Astrocyte of the cerebellum (primary cell): ENCODE data around the gene ZNF354C.

Experiments
- DNase-seq: peaks from one replicate; pipeline ENCODE4 v3.0.0-alpha.2; 2011; ENCODE audit warnings: low read depth
- H3K4me3 ChIP-seq: 2 replicates; pipeline ENCODE4 v1.5.1; 2011; ENCODE audit warnings: mild to moderate bottlenecking, low read depth, low read length, moderate library complexity
- CTCF ChIP-seq: IDR thresholded peaks from 2 replicates; pipeline ENCODE4 v1.5.1; 2012; ENCODE audit warnings: low read length, low read depth, moderate library complexity, mild to moderate bottlenecking; ENCODE audit errors: missing control alignments
- in situ Hi-C: cut with HindIII; loops from 2 replicates; pipeline ENCODE4 v1.10.0; 2017; ENCODE audit warnings: low sequenced_read_pairs

The ZNF354C gene

GRCh38 chr5:179060116-179061008 is at the start of gene ZNF354C:
Gene ZNF354C, plus strand, starts transcription at chr5:179060373. Its CDS starts 1,696 bp downstream, at chr5:179062069.
- peak within 1 kb of the TSS; percentile 73 for H3K4me3 ChIP-seq
- no peak for TF ChIP-seq CTCF
- in situ Hi-C loops = no loop called here
- DNase-seq = peak; percentile 67

- in situ Hi-C loops = no loop called here
- no peak for TF ChIP-seq CTCF
- peak; percentile 89 for DNase-seq
- H3K4me3 ChIP-seq = peak within 1 kb of the TSS; percentile 54
Measured at GRCh38 chr5:179023528-179024189, 36.5 kb upstream of the ZNF354C start, which contains the start of gene ZNF879. Gene ZNF879, plus strand, starts transcription at chr5:179023804. Its CDS starts 1,201 bp downstream, at chr5:179025005.

- in situ Hi-C loops = no loop called here
- no peak overlapping the region for H3K4me3 ChIP-seq
- TF ChIP-seq CTCF = no peak
- no peak for DNase-seq
Measured at GRCh38 chr5:179033004-179033580, 27.1 kb upstream of the ZNF354C start.

- in situ Hi-C loops = no loop called here
- TF ChIP-seq CTCF = no peak
- DNase-seq = no peak
- H3K4me3 ChIP-seq = no peak overlapping the region
Measured at GRCh38 chr5:179044765-179045164, 15.4 kb upstream of the ZNF354C start.

- no peak for TF ChIP-seq CTCF
- in situ Hi-C loops = no loop called here
- H3K4me3 ChIP-seq = no peak overlapping the region
- DNase-seq = no peak
Measured at GRCh38 chr5:179051784-179052183, 8.4 kb upstream of the ZNF354C start.

- in situ Hi-C loops = no loop called here
- DNase-seq = no peak
- no peak for TF ChIP-seq CTCF
- H3K4me3 ChIP-seq = no peak overlapping the region
Measured at GRCh38 chr5:179054036-179054785, 6.0 kb upstream of the ZNF354C start.
